Lung (tissue), 12 donors: Measurements from ENCODE around the gene CPED1. TPM values are rescaled to one million over a fixed set of nuclear protein-coding genes. Genes with fewer than 3 reads are reported as not detected.
"Not testable (repeated sequence)": the region's sequence is repeated elsewhere in the genome, so short reads cannot be mapped to it uniquely, and the experiment has no call there.

ENCODE experiments used
- ATAC-seq: fragments of 200-7000 bp; cut with Tn5 transposase; one replicate; pipeline ENCODE4 v1.9.1; 2020; ENCODE audit warnings: moderate number of reproducible peaks; ENCODE audit not compliant: insufficient read depth, low FRiP score
- DNase-seq, 3 donors: peaks; one replicate each; pipeline ENCODE4 v3.0.0-alpha.2; 2013 to 2017
- H3K27ac ChIP-seq, 2 donors: one replicate each; pipeline ENCODE4 v1.5.1; 2013; ENCODE audit warnings: mild to moderate bottlenecking in 2 of 2, moderate library complexity in 2 of 2, control low read depth in 1 of 2, inconsistent platforms in 1 of 2, low read depth in 1 of 2, low read length in 1 of 2
- H3K27me3 ChIP-seq, 3 donors: one replicate each; pipeline ENCODE4 v1.5.1; 2013; ENCODE audit warnings: low read length in 2 of 3; ENCODE audit not compliant: control insufficient read depth in 3 of 3, insufficient read depth in 3 of 3
- H3K36me3 ChIP-seq, 4 donors: one replicate each; pipeline ENCODE4 v1.5.1; 2013; ENCODE audit warnings: low read length in 4 of 4, mild to moderate bottlenecking in 1 of 4, moderate library complexity in 1 of 4; ENCODE audit not compliant: control insufficient read depth in 4 of 4, insufficient read depth in 4 of 4
- H3K4me1 ChIP-seq, 5 donors: one replicate each; pipeline ENCODE4 v1.5.1; 2013; ENCODE audit warnings: low read length in 5 of 5, mild to moderate bottlenecking in 2 of 5, moderate library complexity in 1 of 5; ENCODE audit not compliant: control insufficient read depth in 5 of 5, insufficient read depth in 5 of 5
- H3K4me3 ChIP-seq: one replicate; pipeline ENCODE4 v1.5.1; 2013; ENCODE audit warnings: mild to moderate bottlenecking, control low read depth, moderate library complexity
- H3K9ac ChIP-seq, 2 donors: one replicate each; pipeline ENCODE4 v1.5.1; 2013; ENCODE audit warnings: low read length in 2 of 2, control low read depth in 1 of 2; ENCODE audit not compliant: insufficient read depth in 1 of 2
- H3K9me3 ChIP-seq, 4 donors: one replicate each; pipeline ENCODE4 v1.5.1; 2013; ENCODE audit warnings: low read length in 3 of 4, mild to moderate bottlenecking in 1 of 4, moderate library complexity in 1 of 4; ENCODE audit not compliant: control insufficient read depth in 4 of 4, insufficient read depth in 3 of 4
- CTCF ChIP-seq: IDR thresholded peaks from 2 replicates; pipeline ENCODE4 v1.5.1; 2012; ENCODE audit warnings: mild to moderate bottlenecking; ENCODE audit errors: control extremely low read depth, extremely low read depth
- WGBS, 2 donors: extraction: QIAGEN DNeasy Blood & Tissue Kit; methylation state at CpG; one replicate each; pipeline ENCODE4 v1.1.7; 2013; 5-methylcytosine and 5-hydroxymethylcytosine counted together
- polyA plus RNA-seq, 2 donors: library from polyadenylated mRNA; stranded (reverse); fragments of 200-250 nt; gene quantifications; one replicate each; pipeline ENCODE4 v1.2.1, GENCODE V29; 2013
- total RNA-seq, 2 donors: library from RNA; depleted of rRNA in 1 of 2; stranded (reverse); fragments of >200 nt in 1 of 2; gene quantifications; one replicate each; pipeline ENCODE4 v1.2.1, GENCODE V29; 2014 to 2021
- donor health status: control.
- donor health status: control.
- donor health status: Bipolar disorder and iron deficiency.
- donor health status: healthy.
- donor health status: DM: yes; HTN: yes; CAD: no.

CPED1 gene
- total and polyA plus RNA-seq, 4 donors: 1.8 to 32.3 (median 7.4) TPM

GRCh38 chr7:121030308-121030707 lies 41.8 kb downstream of the CPED1 start:
- no peak for TF ChIP-seq CTCF
- peaks cover 0 to 29% (median 12%) of the 10 kb centered on the region in 5 donors for H3K4me1 ChIP-seq
- H3K9ac ChIP-seq: no peak overlapping the region
- DNase-seq (no peak), ATAC-seq (no peak)
- WGBS, 2 donors: 92 to 96% methylated on average over 5 of the region's 5 CpGs
- H3K27ac ChIP-seq: no peak overlapping the region
- no peaks in the 10 kb centered on the region for H3K36me3 ChIP-seq
- H3K9me3 ChIP-seq: peaks cover 0 to 5% (median 0%) of the 10 kb centered on the region in 4 donors
- no peak overlapping the region for H3K4me3 ChIP-seq
- H3K27me3 ChIP-seq: no peaks in the 10 kb centered on the region

- no peak overlapping the region for H3K4me3 ChIP-seq
- no peak overlapping the region for H3K9ac ChIP-seq
- DNase-seq (no peak), ATAC-seq (no peak)
- H3K27me3 ChIP-seq: no peaks in the 10 kb centered on the region
- no peaks in the 10 kb centered on the region for H3K9me3 ChIP-seq
- no peaks in the 10 kb centered on the region for H3K36me3 ChIP-seq
- H3K4me1 ChIP-seq: peaks cover 0 to 26% (median 12%) of the 10 kb centered on the region in 5 donors
- 49 to 58% methylated on average over 7 of the region's 7 CpGs for WGBS, 2 donors
- peak overlapping the region in 1 of 2 donors; percentile 29 for H3K27ac ChIP-seq
- TF ChIP-seq CTCF: no peak
Observed at GRCh38 chr7:121032645-121033460, 44.3 kb downstream of the CPED1 start.

- TF ChIP-seq CTCF: no peak
- no peak overlapping the region for H3K4me3 ChIP-seq
- H3K9me3 ChIP-seq: no peaks in the 10 kb centered on the region
- ATAC-seq (no peak), DNase-seq (no peak)
- H3K27me3 ChIP-seq: no peaks in the 10 kb centered on the region
- peaks cover 0 to 14% (median 8%) of the 10 kb centered on the region in 5 donors for H3K4me1 ChIP-seq
- H3K27ac ChIP-seq: no peak overlapping the region
- no peaks in the 10 kb centered on the region for H3K36me3 ChIP-seq
- H3K9ac ChIP-seq: no peak overlapping the region
Observed at GRCh38 chr7:121034929-121035328, 46.4 kb downstream of the CPED1 start.

GRCh38 chr7:121036776-121037175 lies 48.3 kb downstream of the CPED1 start:
- H3K36me3 ChIP-seq, H3K4me3 ChIP-seq, DNase-seq, H3K9me3 ChIP-seq, ATAC-seq, H3K27me3 ChIP-seq, H3K27ac ChIP-seq, H3K9ac ChIP-seq: not testable (repeated sequence)
- H3K4me1 ChIP-seq: peaks cover 0 to 21% (median 8%) of the 10 kb centered on the region in 5 donors

- H3K9me3 ChIP-seq, H3K4me3 ChIP-seq, H3K36me3 ChIP-seq, H3K27ac ChIP-seq, H3K27me3 ChIP-seq, DNase-seq, H3K9ac ChIP-seq, ATAC-seq: not testable (repeated sequence)
- peaks cover 0 to 25% (median 7%) of the 10 kb centered on the region in 5 donors for H3K4me1 ChIP-seq
- WGBS, 2 donors: 87 to 91% methylated on average over 2 of the region's 2 CpGs
Observed at GRCh38 chr7:121037329-121037728, 48.8 kb downstream of the CPED1 start.
